Retinal pigment epithelial cell (primary cell): ENCODE results near the gene EP400.

Experiments
- DNase-seq: peaks from one replicate; pipeline ENCODE4 v3.0.0-alpha.2; 2010; ENCODE audit warnings: low read depth
- H3K4me3 ChIP-seq: 2 replicates; pipeline ENCODE4 v1.5.1; 2011; ENCODE audit warnings: mild to moderate bottlenecking, low read length, control low read depth, moderate library complexity
- TF ChIP-seq, protein P1 (sequence below): conservative IDR thresholded peaks from 2 replicates; pipeline ENCODE4 v1.5.1; 2011; ENCODE audit warnings: low read depth, low read length, control low read depth, inconsistent platforms

The EP400 gene

DNA sequence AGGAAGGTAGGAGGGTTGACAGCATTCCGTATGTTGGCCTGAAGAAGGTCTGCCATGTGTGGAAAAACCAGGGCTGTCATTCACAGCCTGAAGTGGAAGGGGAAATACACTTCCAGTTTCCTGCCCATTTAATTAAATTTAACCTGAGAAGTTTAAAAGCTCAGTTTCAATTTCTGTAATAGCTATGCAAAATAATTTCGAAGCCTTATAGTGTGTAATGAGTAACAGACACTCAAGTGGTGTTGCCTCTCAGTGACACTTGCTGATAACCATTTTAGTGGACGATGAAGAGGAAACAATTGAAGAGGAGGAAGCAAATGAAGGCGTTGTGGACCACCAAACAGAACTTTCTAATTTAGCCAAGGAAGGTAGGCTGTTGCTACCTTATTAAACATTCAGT is 44.8 kb downstream of the EP400 start:
- H3K4me3 ChIP-seq: no peak overlapping the region
- no peak for DNase-seq
- TF ChIP-seq, protein P1, sequence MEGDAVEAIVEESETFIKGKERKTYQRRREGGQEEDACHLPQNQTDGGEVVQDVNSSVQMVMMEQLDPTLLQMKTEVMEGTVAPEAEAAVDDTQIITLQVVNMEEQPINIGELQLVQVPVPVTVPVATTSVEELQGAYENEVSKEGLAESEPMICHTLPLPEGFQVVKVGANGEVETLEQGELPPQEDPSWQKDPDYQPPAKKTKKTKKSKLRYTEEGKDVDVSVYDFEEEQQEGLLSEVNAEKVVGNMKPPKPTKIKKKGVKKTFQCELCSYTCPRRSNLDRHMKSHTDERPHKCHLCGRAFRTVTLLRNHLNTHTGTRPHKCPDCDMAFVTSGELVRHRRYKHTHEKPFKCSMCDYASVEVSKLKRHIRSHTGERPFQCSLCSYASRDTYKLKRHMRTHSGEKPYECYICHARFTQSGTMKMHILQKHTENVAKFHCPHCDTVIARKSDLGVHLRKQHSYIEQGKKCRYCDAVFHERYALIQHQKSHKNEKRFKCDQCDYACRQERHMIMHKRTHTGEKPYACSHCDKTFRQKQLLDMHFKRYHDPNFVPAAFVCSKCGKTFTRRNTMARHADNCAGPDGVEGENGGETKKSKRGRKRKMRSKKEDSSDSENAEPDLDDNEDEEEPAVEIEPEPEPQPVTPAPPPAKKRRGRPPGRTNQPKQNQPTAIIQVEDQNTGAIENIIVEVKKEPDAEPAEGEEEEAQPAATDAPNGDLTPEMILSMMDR: no peak

GRCh38 chr12:132000286-132000872 is 50.6 kb downstream of the EP400 start:
- no peak overlapping the region for H3K4me3 ChIP-seq
- no peak for DNase-seq
- TF ChIP-seq, protein P1: no peak

DNA sequence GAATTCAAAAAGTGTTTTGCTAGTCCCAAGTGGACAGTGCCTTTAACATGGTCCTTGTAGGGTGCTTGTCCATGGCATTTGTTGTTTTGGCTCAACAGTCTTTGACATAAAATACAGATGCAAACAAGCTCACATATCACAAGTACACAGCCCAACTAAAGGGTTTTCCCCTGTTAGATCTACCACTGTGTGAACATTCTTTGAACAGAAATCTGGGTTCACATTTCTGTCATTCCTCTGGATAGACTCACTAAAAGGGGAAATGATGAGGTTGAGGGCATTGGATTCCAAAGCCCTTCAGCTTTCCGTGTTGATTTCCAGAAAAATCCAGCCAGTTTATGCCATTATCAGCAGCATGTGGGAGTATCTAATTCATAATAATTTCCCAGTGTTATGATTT is 54.1 kb downstream of the EP400 start:
- TF ChIP-seq, protein P1: no peak
- DNase-seq: peak; percentile 17
- H3K4me3 ChIP-seq: no peak overlapping the region

GRCh38 chr12:132004946-132005345 is 55.2 kb downstream of the EP400 start:
- DNase-seq: no peak
- H3K4me3 ChIP-seq: no peak overlapping the region
- TF ChIP-seq, protein P1: no peak

GRCh38 chr12:132006056-132006680 is 56.4 kb downstream of the EP400 start:
- TF ChIP-seq, protein P1: no peak
- H3K4me3 ChIP-seq: no peak overlapping the region
- no peak for DNase-seq

- TF ChIP-seq, protein P1: no peak
- no peak overlapping the region for H3K4me3 ChIP-seq
- DNase-seq: no peak
These were observed 57.3 kb downstream of the EP400 start for GRCh38 chr12:132007041-132007440.

- no peak overlapping the region for H3K4me3 ChIP-seq
- TF ChIP-seq, protein P1: no peak
- no peak for DNase-seq
These were observed 59.7 kb downstream of the EP400 start for GRCh38 chr12:132009336-132009859.
